NCI-H2196 treated with DMSO at 0.1 percent for 48 hours (cell line): ENCODE data around the gene C17orf100.

Experiments
- DNase-seq: peaks from one replicate; lab custom pipeline; 2025; ENCODE audit not compliant: unreplicated experiment; lab: John Stamatoyannopoulos, UW

Gene C17orf100

DNA sequence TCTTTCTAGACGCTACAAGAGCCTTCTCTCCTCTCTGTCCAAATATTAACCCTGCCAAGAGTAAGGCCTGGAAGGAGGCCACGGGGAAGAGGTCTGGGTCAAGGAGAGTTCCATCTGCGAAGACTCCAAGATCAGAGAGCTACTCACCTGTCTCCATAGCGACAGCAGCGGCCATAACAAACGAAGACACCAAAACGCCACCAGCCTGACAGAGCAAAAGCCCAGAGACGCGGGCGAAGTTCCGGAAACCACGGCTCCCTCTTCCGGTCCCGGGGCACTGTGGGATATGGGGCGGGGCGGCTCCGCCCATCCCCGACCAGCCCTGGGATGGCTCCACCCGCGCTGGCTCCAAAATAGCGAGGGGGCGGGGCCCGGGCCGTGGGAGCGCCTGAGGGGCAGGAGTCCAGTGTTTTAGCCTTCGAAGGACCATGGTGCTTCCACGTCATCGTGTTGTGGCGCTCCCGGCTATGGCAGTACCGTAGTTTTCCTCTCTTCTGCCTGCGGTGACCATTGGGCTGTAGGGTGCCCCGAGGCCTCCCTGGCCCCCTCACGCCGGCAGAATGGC, at the start of gene C17orf100, which contains the start of gene MED31:
Gene C17orf100, plus strand, starts transcription at position 409 of the 565 bp plus-strand sequence. Its CDS starts 152 bp downstream, at position 561.
Gene MED31, minus strand, starts transcription at position 252 of the 565 bp plus-strand sequence. Its CDS starts 77 bp downstream, at position 175.
- DNase-seq, result peak; percentile 70

DNA sequence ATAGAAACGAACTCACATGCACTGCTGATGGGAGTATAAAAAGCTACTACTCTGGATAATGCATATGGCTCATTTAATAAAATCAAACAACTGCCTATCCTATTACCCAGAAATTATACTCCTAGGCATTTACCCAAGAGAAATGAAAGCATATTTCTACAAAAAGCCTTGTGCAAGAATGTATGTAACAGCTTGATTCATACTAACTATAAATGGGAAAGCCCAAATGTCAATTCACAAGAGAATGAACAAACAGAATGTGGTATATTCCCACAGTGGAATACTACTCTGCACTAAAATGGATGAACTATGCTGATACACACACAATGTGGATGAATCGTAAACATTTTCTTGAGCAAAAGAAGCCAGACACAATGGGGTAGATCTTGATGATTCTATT, 49.4 kb upstream of the C17orf100 start:
- DNase-seq, result no peak

DNA sequence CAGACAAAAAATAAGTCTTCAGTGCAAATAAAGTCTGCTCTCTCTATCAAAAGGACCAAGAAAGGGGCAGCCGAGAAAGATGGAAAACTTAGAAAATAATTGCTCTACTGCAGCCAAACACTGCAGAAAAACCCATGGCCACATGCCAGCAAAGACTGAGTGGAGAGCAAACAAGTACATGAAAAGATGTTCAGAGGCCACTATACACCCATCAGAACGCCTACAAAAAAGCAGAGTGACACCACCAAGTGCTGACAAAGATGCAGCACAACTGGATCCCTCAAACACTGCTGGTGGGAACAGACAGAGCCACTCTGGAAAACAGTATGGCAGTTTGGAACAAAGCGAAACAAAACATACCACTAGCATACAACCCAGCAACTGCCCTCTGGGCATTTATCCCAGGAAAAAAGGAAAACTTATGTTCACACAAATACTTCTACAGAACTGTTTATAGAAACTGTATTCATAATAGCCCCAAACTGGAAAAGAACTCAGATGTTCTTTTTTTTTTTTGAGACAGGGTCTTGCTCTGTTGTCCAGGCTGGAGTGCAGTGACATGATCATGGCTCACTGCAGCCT, 47.7 kb upstream of the C17orf100 start:
- no peak for DNase-seq

DNA sequence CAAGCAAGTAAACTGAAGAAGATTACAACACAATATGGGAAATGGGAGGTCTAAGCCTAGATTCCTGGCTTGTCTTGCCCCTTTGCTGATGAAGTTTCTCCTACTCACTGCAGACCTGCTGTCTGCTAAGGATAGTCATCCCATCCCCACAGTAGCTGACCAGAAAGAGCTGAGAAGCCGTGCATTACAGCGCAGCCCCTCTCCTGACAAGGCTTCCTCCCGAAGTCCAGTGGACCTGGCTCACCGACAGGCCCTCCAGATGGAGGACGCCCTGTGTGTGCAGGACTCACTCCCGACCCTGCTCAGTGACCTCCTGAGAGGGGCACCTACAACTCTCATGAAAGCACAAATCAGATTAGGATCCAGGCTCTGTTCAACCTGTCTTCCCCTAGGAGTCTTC, 46.4 kb upstream of the C17orf100 start:
- no peak for DNase-seq

DNA sequence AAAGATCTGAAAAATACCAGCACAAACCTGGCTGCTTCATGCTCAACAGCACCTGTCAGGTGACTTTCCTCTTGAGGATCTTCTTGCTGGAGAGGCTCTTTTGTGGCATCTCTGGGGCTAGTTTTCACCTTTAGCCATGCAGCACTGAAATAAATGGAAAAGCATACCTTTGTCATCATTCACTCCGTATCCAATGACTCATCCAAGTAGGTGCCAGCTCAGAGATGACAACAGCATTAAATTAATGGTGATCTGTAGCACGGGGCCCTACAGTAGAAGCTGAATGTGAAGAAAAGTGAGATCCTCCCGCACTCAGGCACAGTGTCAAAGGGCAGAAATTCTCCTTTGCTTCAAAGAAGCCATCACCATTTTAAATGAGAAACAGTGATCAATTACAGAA, 43.2 kb upstream of the C17orf100 start:
- DNase-seq, result no peak

DNA sequence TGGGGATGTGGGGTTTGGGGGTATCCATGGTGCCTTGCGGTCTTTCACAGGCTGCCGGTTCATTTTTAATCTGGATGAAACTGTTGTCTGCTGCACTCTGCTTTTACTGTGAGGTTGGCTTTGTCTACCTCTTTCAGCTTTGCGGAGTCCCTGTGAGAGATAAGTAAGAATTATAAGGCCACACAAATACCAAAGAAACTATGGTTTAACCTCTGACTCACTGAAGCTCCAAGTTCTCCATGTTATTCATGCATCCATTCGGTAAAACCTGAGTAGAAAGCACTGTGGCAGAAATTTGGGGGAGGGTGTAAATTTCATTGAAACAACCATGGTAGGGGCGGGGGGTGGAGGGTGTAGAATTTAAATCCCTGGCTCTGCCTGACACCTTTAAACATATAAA, 41.6 kb upstream of the C17orf100 start:
- DNase-seq, result no peak

DNA sequence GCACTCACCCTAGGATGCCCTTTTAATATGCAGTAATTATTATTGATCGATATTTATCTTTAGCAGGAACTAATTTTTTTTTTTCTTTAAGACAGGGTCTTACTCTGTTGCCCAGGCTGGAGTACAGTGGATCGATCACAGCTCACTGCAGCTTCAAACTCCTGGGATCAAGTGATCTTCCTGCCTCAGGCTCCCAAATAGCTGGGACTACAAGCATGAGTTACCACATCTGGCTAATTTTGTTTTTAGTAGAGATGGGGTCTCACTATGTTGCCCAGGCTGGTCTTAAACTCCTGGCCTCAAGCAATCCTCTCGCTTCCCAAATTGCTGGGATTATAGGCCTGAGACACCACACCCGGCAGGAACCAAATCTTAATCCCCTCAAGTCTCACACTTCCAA, 40.3 kb upstream of the C17orf100 start:
- no peak for DNase-seq

DNA sequence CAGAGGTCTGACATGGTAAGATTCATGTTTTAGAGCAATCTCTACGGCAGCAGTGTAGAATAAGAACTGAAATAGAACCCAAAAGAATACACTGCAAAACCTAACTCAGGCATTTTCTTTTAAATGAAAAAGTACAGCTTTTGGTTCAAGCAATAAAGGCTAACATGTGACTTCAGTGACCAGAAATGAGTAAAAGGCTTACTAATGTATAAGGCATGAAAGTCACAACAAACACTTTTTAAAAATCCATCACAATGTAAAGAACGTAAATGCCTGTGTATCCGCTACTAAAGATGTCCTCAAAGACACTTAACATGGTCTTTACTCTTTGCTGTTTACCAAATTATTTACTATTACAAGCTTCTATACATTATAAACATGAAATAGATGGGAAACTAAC, 27.6 kb upstream of the C17orf100 start:
- DNase-seq, result no peak

DNA sequence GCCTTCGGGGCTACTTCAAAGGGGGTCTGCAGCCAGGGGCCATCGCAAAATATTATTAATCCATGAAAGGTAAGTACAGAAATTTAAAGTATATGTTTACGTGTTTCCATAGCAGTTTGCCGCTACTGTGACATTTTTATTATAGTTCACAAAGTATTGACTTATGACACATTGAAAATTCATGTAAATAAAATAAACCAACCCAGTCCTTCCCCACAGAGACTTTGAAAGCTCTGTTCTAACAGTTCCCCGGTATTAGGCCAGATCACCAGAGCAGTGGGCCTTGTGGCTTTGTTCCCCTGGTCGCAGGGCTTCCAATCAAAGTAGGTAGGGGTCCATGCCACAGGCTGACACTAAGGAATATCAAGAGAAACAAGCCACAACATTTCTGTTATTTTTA, 24.9 kb upstream of the C17orf100 start:
- DNase-seq, result no peak

DNA sequence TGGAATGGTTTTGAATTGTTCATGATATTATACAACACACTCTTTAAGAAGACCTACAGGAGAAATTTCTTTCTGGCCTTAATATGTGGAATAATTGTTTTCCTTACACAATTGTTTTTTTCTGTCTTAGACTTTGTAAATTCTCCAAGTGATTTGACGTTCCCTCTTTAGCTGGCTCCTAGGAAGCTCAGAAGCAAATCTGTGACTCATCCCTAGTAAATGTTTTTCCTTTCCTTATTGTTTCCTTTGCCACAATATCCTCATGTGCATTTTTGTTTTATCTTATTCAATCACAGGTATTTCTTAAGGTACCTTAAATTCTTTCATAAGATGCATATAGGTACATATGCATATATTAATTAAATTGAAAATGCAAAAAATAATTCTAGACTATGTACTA, 24.5 kb upstream of the C17orf100 start:
- no peak for DNase-seq

DNA sequence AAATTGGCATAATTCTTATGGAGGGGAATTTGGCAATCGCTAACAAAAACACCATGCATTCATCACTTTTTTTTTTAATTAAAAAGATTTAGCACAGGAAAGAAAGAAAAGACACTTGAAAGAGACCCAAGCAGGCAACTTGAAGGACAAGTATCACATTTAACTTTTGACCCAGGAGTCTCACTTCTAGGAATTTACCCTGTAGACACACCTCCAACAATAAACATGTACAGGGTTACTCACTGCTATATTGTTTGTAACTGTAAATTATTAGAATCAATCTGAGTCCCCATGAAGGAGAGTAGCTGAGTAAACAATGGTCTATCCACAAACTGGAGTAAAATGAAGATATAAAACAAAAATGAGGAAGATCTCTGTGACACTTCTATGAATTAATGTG, 21.2 kb upstream of the C17orf100 start:
- DNase-seq, result no peak

DNA sequence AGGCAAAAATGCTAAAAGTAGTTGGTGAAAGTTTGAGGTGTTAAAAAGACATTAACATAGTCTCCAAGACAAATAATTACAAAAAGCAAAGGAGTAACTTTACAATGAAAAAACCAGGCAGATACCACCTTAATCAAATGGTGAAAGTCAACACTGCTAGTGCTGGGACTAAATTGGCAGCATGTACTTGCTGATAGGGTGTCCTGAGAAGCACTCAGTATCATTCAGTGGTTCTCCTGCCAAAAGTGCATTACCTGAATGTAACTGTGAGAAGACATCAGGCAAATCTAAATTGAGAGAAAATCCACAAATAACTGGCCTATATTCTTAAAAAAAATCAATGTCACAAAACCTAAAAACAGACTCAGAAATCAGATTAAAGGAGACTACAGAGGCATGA, 19.0 kb upstream of the C17orf100 start:
- no peak for DNase-seq

DNA sequence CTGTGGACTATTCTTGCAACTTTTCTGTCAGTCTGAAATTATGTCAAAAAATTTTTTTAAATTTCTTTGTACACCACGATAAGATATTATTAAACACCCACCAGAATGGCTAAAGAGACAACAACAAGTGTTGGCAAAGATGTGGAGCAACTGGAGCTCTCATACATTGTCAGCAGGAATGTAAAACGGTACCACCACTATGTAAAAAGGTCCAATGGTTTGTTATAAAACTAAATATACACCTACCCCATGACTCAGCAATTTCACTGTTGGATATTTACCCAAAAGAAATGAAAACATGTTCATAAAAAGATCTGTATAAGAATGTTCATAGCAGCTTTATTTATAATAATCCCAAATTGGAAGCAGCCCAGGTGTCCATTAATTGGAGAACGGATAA, 18.3 kb upstream of the C17orf100 start:
- no peak for DNase-seq

DNA sequence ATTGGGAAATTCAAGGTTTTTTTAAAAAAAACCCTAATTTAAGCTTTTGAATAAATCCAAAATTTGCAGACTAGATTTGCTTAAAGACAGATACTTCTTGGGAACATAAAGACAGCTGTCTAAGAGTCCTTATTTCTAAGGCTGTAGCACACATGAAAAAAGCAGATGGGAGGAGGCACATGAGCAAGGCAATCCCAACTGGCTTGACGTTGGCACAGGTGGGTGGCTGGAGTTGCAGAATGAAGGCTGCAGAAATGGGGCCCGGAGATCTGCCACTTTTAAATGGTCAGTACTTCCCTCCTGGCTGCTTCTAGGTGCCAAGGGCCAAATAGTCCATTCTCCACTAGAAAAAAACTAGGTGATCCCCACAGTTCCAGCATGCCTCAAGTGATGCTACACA, 15.5 kb upstream of the C17orf100 start:
- DNase-seq, result no peak

DNA sequence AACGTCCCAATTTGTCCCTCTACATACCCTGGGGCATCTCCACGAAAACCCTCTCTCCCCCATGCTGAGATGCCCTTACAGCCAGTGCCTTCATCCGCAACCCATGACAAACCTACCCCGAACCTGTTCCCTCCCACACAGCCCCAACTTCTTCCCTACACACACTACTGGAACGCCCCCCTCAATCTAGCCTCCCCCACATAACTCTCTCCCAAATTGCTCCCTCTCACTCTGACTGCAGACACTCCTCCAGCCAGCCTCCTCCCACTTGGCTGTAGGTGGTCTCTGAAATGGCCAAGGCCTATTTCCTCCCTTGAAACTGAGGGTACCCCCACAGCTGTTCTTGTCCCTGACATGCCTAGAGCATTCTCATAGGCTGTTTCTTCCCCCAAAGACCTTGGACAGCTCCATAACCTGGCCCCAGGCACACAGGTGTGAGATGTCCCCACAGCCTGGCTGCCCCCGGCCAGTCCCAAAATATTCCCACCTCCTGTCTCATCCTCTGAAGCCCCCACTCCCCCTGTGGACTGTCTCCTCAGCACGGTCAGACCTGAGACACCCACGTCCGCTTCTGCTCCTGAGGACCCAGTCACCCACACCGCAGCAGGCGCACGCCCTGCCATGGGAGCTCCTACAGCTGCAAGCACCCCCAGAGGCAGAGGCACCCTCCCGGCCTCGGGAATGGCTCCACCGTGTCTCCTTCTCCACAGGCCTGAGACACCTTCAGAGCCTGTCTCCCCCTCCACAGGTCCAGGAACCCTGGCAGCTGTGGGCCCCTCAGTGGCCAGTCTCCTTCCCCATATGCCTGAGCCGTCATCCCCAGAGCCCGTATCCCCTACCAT, 14.7 kb upstream of the C17orf100 start:
- no peak for DNase-seq

DNA sequence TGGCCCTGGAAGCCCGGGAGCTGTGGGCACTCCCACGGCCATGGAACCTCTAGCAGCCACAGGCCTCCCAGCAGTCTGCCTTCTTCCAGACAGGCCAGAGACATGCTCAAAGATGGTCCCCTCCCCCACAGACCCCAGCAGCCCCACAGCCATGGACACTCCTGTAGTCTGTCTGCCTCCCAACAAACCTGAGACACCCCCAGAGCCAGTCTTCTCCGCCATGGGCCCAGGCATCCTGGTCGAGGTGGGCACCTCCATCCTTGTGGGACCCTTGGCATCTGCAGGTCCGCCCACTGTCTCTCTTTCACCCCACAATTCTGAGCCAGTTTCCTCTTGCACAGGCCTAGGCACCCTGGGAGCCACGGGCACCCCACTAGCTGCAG, 14.1 kb upstream of the C17orf100 start:
- DNase-seq, result no peak

DNA sequence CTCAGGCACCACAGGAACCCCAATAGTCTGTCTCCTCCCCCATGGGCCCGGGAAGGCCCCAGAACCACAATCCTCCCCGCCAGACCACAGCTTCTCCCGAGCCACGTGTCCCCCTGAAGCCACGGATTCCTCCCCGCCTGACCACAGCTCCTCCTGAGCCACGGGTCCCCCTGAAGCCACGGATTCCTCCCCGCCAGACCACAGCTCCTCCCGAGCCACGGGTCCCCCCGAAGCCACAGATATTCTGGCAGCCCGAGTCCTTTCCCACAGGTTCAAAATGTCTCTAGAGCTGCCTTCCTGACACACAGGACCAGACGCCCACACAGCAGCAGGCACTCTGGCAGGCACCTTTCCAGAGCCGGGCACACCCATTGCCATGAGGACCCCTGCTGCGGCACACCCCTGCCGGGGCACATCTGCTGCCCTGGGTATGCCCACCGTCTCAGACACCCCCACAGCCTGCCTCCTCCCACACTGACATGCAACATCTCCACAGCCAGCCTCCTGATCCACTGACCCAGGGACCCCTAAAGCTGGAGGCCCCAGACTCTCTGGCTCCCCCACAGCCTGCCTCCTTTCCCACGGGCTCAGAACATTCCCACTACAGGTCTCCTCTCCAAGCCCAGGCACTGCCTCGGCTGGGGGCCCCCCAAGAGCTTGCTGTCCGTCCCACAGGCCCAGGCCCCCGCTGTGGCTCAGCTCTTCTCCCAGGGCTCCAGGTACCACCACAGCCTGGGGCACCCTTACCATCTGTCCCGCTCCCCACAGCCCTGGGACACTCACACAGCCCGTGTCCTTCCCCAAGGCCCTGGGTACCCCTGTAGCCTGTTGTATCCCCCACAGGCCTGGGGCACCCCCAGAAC, 13.3 kb upstream of the C17orf100 start:
- DNase-seq, result no peak

DNA sequence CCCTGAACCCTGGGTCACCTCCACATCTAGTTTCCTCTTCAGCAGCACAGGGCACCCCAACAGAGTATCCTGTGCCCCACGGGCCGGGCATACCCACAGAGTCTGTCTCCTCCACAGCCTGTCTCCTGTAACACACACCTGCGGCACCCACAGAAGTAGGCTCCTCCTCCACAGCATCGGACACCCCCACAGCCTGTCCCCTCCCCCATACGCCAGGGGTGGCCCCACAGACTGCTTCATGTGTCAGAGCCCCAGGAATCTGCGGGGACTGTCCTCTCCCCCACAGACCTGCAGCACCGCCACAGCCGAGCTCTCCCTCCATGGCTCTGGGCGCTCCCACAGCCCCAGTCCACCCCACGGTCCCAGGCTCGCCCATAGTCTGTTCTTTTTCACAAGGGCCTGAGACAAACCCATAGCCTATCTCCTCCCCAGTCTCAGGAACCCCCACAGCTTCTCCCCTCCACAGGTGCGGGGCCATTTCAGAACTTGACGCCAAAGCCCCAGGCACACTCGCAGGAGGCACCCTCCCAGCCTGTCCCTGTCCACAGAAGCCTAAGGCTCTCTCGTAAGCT, 12.5 kb upstream of the C17orf100 start:
- DNase-seq, result no peak

DNA sequence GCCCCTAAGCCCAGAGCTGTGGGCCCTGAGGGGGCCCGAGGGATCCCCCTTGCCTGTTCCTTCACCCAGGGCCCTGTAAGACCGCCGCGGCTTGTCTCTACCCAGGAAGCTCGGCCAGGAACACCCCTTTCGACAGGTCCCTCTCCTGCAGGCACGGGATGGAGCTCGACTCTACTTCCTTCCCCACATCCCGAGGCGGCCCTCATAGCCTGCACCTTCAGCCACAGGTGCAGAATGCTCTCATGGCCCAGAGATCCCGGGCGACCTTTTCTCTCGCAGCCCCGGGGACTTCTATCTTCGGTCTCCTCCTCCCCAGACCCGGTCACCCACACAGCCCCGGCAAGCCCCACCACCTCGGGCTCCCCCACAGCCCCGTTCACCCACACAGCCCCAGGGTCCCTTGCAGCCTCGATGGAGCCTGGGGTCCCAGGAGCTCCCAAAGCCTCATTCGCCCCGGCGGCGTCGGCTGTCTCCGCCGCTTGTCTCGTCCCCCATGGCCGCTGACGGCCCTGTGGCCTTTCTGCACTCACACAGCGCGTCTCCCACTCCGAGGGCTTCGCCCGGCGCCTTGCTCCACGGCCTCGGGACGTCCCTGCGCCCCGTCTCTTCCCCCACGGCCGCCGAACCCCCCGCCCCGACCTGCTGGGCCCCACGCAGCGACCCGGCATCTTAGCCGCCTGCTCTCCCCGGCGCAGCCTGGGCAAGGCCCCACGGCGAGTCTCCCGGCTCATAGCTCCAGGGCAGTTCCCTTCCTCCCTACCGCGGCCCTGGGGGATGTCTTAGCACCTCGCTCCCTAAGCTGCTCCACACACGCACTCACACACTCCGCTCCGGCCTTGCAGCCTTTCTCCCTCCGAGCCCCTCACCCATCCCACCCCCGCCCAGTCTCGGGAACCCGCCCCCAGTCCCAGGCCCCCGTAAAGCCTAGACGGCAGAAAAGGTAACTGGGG, 11.7 kb upstream of the C17orf100 start:
- no peak for DNase-seq
